GM19467 (cell line): ENCODE measurements around the gene FANCD2.
"Not testable (repeated sequence)": the region's sequence is repeated elsewhere in the genome, so short reads cannot be mapped to it uniquely, and the experiment has no call there.

ENCODE experiments used
- ATAC-seq: cut with Tn5 transposase; IDR thresholded peaks from one replicate; pipeline ENCODE4 v1.9.1; 2021; ENCODE audit warnings: mild to moderate bottlenecking, moderate library complexity; ENCODE audit not compliant: unreplicated experiment

The FANCD2 gene

GRCh38 chr3:10099041-10099440 is 72.8 kb downstream of the FANCD2 start:
- ATAC-seq = no peak

DNA sequence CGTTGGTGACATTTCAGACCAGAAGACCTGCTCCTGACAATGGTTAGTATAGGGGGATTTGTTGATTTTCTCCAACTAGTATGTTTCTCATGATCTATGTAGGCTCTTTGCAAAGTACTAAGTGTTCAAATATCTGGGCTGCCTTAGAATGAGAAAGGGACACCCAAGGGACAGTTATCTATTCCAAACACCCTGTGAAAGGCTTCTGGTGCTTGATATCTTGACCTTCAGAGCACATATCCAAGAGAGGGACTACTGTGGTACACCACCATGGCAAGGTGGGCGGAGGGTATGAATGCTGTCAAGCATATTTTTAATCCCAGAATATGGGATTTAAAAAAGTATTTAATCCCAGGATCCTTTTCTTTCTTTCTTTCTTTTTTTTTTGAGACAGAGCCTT is 80.7 kb downstream of the FANCD2 start:
- no peak for ATAC-seq

- ATAC-seq = no peak
Observed at GRCh38 chr3:10108091-10108490, 81.9 kb downstream of the FANCD2 start, which contains the start of gene FANCD2OS. Gene FANCD2OS (minus strand): TSS chr3:10108255. CDS start chr3:10104774, 3,481 bp downstream.

- ATAC-seq = peak; percentile 94
Observed at GRCh38 chr3:10115326-10116137, 89.3 kb downstream of the FANCD2 start, which contains the start of gene BRK1. Gene BRK1 (plus strand): TSS chr3:10115675. CDS start chr3:10115702, 27 bp downstream.

DNA sequence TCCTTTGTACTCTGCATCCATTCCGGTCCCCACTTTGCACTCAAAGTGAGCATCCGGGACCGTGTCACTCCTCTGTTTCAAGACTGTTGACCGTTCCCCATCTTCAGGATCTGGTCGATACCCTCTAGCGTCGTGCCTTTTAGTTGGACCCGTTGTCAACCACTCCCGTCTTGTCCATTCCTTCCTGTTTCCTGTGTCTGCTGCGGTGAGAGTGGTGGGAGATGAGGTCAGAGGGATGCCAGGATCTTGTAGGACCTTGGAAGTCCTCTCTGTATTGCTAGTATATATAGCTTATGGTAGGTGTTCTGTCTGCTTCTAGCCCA is 89.9 kb downstream of the FANCD2 start:
- peak; percentile 12 for ATAC-seq

DNA sequence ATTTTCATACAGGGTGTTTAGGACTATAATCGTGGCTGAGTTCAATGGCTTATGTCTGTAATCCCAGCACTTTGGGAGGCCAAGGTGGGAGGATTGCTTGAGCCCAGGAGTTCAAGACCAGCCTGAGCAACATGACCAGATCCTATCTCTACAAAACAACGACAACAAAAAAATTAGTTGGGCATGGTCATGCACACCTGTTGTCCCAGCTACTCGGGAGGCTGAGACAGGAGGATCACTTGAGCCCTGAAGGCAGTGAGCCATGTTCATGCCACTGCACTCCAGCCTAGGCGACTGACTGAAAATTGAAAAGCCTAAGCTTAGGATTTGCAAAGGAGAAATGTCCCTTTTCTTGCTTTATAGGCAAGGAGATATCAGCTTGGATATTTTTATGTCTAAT is 90.7 kb downstream of the FANCD2 start:
- ATAC-seq = no peak

DNA sequence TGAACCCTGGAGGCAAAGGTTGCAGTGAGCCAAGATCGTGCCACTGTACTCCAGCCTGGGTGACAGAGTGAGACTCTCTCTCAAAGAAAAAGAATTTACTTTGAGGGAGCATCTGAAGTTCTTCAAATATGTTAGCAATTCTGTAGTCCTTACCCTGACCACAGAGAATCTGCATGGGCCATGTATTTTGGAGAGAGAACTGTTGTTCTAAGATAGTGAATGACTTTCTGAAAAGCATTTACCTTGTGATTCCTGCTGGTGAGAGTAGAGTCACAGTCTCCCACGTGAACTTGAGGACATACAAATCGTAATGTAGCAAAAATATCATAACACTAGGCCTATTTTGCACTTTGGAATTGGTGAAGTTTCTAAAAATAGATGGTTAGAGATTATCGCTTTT is 93.1 kb downstream of the FANCD2 start:
- no peak for ATAC-seq

GRCh38 chr3:10121064-10121463 is 94.8 kb downstream of the FANCD2 start:
- ATAC-seq = no peak

DNA sequence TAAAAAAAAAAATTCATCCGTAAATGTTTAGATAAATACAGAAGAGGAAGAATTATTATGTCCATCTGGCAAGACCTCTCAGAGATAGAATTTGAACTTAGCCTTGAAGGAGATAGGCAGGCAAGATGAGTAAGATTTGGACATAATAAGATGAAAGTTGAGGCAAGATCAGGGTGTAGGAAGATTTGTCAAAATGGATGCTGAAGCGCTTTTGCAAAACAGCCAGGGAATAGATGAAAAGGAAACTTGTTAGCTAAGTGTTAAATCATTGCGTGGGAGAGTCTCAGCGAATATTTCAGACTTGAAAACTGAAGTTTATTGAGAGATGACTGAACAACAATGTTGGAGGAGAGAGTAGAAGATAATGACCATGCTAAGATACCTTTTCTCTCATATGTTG is 96.5 kb downstream of the FANCD2 start:
- ATAC-seq = no peak

DNA sequence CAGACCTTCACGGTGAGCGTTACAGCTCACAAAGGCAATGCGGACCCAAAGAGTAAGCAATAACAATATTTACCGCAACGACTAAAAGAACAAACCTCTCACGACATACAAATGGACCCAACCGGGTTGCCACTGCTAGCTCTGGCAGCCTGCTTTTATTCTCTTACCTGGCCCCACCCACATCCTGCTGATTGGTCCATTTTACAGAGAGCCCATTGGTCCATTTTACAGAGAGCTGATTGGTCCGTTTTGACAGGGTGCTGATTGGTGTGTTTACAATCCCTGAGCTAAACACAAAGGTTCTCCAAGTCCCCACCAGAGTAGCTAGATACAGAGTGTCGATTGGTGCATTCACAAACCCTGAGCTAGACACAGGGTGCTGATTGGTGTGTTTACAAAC is 109.6 kb downstream of the FANCD2 start:
- ATAC-seq = not testable (repeated sequence)

GRCh38 chr3:10136426-10137005 is 110.3 kb downstream of the FANCD2 start:
- ATAC-seq = no peak

DNA sequence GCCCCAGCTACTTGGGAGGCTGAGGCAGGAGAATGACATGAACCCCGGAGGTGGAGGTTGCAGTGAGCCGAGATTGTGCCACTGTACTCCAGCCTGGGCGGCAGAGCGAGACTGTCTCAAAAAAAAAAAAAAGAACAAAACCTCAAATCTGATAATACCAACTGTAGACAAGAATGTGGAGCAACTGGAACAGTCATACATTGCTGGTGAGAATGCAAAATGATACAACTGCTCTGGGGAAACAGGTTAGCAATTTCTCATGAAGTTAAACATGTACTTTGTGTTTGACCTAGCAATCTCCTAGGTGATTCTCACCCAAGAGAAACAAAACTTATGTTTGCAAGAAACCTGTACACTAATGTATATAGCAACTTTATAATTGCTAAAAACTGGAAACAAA is 110.9 kb downstream of the FANCD2 start:
- ATAC-seq = no peak

DNA sequence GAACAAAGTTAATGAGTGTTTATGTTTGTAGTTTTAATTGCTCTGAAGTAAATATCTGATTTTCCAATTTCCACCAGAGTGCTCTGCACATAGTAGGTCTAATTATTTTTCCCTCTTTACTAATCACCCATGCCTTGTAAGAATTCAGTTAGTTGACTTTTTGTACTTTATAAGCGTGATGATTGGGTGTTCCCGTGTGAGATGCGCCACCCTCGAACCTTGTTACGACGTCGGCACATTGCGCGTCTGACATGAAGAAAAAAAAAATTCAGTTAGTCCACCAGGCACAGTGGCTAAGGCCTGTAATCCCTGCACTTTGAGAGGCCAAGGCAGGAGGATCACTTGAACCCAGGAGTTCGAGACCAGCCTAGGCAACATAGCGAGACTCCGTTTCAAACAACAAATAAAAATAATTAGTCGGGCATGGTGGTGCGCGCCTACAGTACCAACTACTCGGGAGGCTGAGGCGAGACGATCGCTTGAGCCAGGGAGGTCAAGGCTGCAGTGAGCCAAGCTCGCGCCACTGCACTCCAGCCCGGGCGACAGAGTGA is 114.8 kb downstream of the FANCD2 start:
- ATAC-seq = no peak

- no peak for ATAC-seq
Observed at GRCh38 chr3:10142707-10143560, 116.7 kb downstream of the FANCD2 start.

DNA sequence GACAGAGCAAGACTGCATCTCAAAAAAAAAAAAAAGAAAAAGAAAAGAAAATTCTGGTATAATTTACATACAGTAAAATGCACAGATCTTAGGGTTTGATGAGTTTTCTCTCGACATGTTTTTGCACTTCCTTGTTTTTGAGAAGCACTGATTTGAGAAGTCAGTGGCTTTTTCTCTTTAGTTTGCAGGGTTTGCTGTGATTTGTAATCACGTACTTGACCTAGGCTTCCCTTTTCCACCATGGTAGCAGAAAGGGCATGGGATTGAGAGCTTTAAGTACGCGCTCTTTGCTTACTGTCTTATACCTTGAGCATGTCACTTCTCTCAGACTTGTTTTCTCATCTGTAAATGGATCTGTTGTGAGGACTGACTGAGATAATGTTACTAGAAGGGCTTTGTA is 119.4 kb downstream of the FANCD2 start:
- ATAC-seq = no peak

- ATAC-seq = no peak
Observed at GRCh38 chr3:10149226-10149625, 123.0 kb downstream of the FANCD2 start.

GRCh38 chr3:10150987-10151386 is 124.8 kb downstream of the FANCD2 start:
- no peak for ATAC-seq
